GM12878 (cell line): ENCODE measurements around the gene FAR2. TPM values are rescaled to one million over a fixed set of nuclear protein-coding genes. Genes with fewer than 3 reads are reported as not detected.

Experiments
- ATAC-seq: fragments of 200-7000 bp; cut with Tn5 transposase; 3 replicates; pipeline ENCODE4 v1.9.1; 2020; ENCODE audit warnings: mild to moderate bottlenecking, moderate library complexity
- BruUV-seq: library from RNA; stranded (reverse); fragments of 400-500 nt; replicated peaks from 2 replicates; lab custom pipeline; 2021; lab: Mats Ljungman, UMichigan
- CTCF ChIA-PET: fragments of 300-600 bp; sonication (Branson Sonifier 250); formaldehyde crosslinking; extraction: SDS; loops from one replicate; lab custom pipeline; 2021; ENCODE audit warnings: inconsistent platforms; lab: Yijun Ruan, JAX
- POLR2A ChIA-PET: fragments of 350-600 bp; formaldehyde crosslinking; extraction: SDS; loops from one replicate; lab custom pipeline; 2021; ENCODE audit warnings: inconsistent platforms; lab: Charles Lee
- RAD21 ChIA-PET: fragments of 300-600 bp; sonication (Branson Sonifier 250); formaldehyde crosslinking; loops from one replicate; lab custom pipeline; 2023; ENCODE audit warnings: antibody characterized with exemption; ENCODE audit not compliant: unreplicated experiment; lab: Charles Lee
- SMC1A ChIA-PET: fragments of 300-600 bp; sonication (Branson Sonifier 250); formaldehyde crosslinking; loops from one replicate; lab custom pipeline; 2023; ENCODE audit not compliant: unreplicated experiment, uncharacterized antibody; lab: Charles Lee
- DNase-seq: peaks from one replicate; pipeline ENCODE4 v3.0.0-alpha.2; 2011; ENCODE audit warnings: low read depth, low spot score
- FAIRE-seq: peaks from 3 replicates; lab custom pipeline; 2011; peaks lifted over from hg19 to GRCh38; lab: Jason Lieb, UNC
- H2AFZ ChIP-seq: 2 replicates; pipeline ENCODE4 v1.6.0; 2011; ENCODE audit warnings: low read depth, low read length, control low read depth; ENCODE audit not compliant: control insufficient read depth
- H3K27ac ChIP-seq: 2 replicates; pipeline ENCODE4 v1.5.1; 2011; ENCODE audit warnings: control low read depth; ENCODE audit not compliant: control insufficient read depth, insufficient read depth
- H3K27me3 ChIP-seq, 2 experiments: replicated peaks in 1 of 2; 2 replicates each; pipeline versions ENCODE4 v1.6.0 to v1.6.1; 2011; ENCODE audit warnings: low read length in 1 of 2; ENCODE audit not compliant: control insufficient read depth in 2 of 2, insufficient read depth in 2 of 2
- H3K36me3 ChIP-seq, 2 experiments: 2 replicates each; pipeline ENCODE4 v1.5.1; 2011; ENCODE audit warnings: low read length in 1 of 2; ENCODE audit not compliant: control insufficient read depth in 2 of 2, insufficient read depth in 2 of 2
- H3K4me1 ChIP-seq: 2 replicates; pipeline ENCODE4 v1.6.1; 2011; ENCODE audit warnings: mild to moderate bottlenecking, low read length, moderate library complexity, mixed read lengths; ENCODE audit not compliant: control insufficient read depth, insufficient read depth
- H3K4me2 ChIP-seq: 2 replicates; pipeline ENCODE4 v1.6.0; 2011; ENCODE audit warnings: control low read depth; ENCODE audit not compliant: control insufficient read depth, insufficient read depth
- H3K4me3 ChIP-seq: fragments of 200-600 bp; sonication (generic); 2 replicates; pipeline ENCODE4 v1.5.1; 2016
- H3K79me2 ChIP-seq: 2 replicates; pipeline ENCODE4 v1.6.0; 2011; ENCODE audit warnings: low read length; ENCODE audit not compliant: control insufficient read depth, insufficient read depth
- H3K9ac ChIP-seq: 2 replicates; pipeline ENCODE4 v1.8.0; 2011; ENCODE audit warnings: low read length, control low read depth, mixed read lengths; ENCODE audit not compliant: control insufficient read depth, insufficient read depth
- H3K9me3 ChIP-seq: replicated peaks from 3 replicates; pipeline ENCODE4 v1.5.1; 2011; ENCODE audit warnings: mild to moderate bottlenecking, low read length; ENCODE audit not compliant: control insufficient read depth, insufficient read depth
- H4K20me1 ChIP-seq: 2 replicates; pipeline ENCODE4 v1.6.0; 2011; ENCODE audit not compliant: control insufficient read depth, insufficient read depth
- BMI1 ChIP-seq: fragments of 450-650 bp; IDR thresholded peaks from 2 replicates; pipeline ENCODE4 v1.6.1; 2016; ENCODE audit warnings: mild to moderate bottlenecking, moderate library complexity, borderline replicate concordance
- EP300 ChIP-seq, 2 experiments: fragments of 150-350 bp in 1 of 2; IDR thresholded peaks; 2 replicates each; pipeline ENCODE4 v1.6.1; 2011 to 2012; ENCODE audit warnings: low read depth in 2 of 2, low read length in 2 of 2, borderline replicate concordance in 1 of 2, improper control_type of control experiment in 1 of 2, inconsistent platforms in 1 of 2; ENCODE audit not compliant: control insufficient read depth in 1 of 2
- MEF2B ChIP-seq: fragments of 450-650 bp; IDR thresholded peaks from 2 replicates; pipeline ENCODE4 v1.6.1; 2018; ENCODE audit warnings: mild to moderate bottlenecking, moderate library complexity; ENCODE audit not compliant: partially characterized antibody, poor library complexity, severe bottlenecking
- SMAD1 ChIP-seq: fragments of 450-650 bp; IDR thresholded peaks from 2 replicates; pipeline ENCODE4 v1.6.1; 2018; ENCODE audit warnings: mild to moderate bottlenecking, low read depth; ENCODE audit not compliant: partially characterized antibody
- TBL1XR1 ChIP-seq: IDR thresholded peaks from 2 replicates; pipeline ENCODE4 v1.6.1; 2012; ENCODE audit warnings: low read depth, low read length, improper control_type of control experiment
- WRNIP1 ChIP-seq: IDR thresholded peaks from 2 replicates; pipeline ENCODE4 v1.6.1; 2011; ENCODE audit warnings: low read depth, low read length, improper control_type of control experiment, borderline replicate concordance
- WGBS: methylation state at CpG from one replicate; pipeline ENCODE4 v1.1.6; 2016; ENCODE audit warnings: low lambda C conversion rate; ENCODE audit not compliant: insufficient replicate concordance, insufficient coverage; ENCODE audit errors: missing lambda C conversion rate; 5-methylcytosine and 5-hydroxymethylcytosine counted together
- in situ Hi-C: fragments of 300-500 bp; cut with MboI; formaldehyde crosslinking; loops from 9 replicates; pipeline ENCODE4 v1.14.3; 2018; ENCODE audit warnings: mixed read lengths
- intact Hi-C: fragments of 100-400 bp; cut with micrococcal nuclease; formaldehyde crosslinking; loops from one replicate; pipeline ENCODE4 v1.14.2; 2022; ENCODE audit not compliant: unreplicated experiment
- polyA plus RNA-seq, 11 experiments: library from polyadenylated mRNA; depleted of rRNA in 4 of 11; unstranded in 6 of 11; stranded (reverse) in 5 of 11; fragments of >200 nt; fragmentation: Nextera tagmentation in 4 of 11; fragmentation: Illumina TruSeq in 1 of 11; extraction: Ambion mirVana in 4 of 11; extraction: Trizol in 1 of 11; gene quantifications; 1 replicate in 1 of 11; 2 replicates in 10 of 11; pipeline versions ENCODE4 v1.2.1 to v1.2.3, GENCODE V29; 2011 to 2016; ENCODE audit warnings: inconsistent platforms in 2 of 11, missing spikeins in 2 of 11, low read depth in 1 of 11
- total RNA-seq, 4 experiments: library from RNA; depleted of rRNA in 3 of 4; stranded (reverse); fragments of >200 nt in 3 of 4; fragmentation: Illumina TruSeq in 1 of 4; extraction: Trizol in 1 of 4; gene quantifications; 2 replicates each; pipeline versions ENCODE4 v1.2.1 to v1.2.3, GENCODE V29; 2013 to 2021

The FAR2 gene
- total and polyA plus RNA-seq, 10 of the 15 experiments (the other 5 are each of a cell fraction or from before 2014, with no cell fraction given) = 0.50 to 1.1 (median 0.65) TPM

GRCh38 chr12:29346769-29347421 lies 197.8 kb downstream of the FAR2 start:
- no peak overlapping the region for H3K27ac ChIP-seq
- RAD21 ChIA-PET = no interaction called here
- H3K4me1 ChIP-seq = no peaks in the 10 kb centered on the region
- no peak overlapping the region for H3K9ac ChIP-seq
- no peak overlapping the region for H3K4me3 ChIP-seq
- FAIRE-seq = no peak
- H3K36me3 ChIP-seq = peaks cover 0 to 19% of the 10 kb centered on the region in 2 experiments; a peak in 2 of 4 replicates
- POLR2A ChIA-PET = no interaction called here
- no TSS peak for BruUV-seq
- no peak overlapping the region for H2AFZ ChIP-seq
- in situ Hi-C loops (no loop called here), intact Hi-C loops (no loop called here)
- H3K4me2 ChIP-seq = no peak overlapping the region
- SMC1A ChIA-PET = interaction anchor here (1.2 to 1.9 kb wide), 3 partner anchors 9 to 17 kb away, joined by 3 to 11 read pairs (median 3); no protein-coding TSS in a partner anchor
- H4K20me1 ChIP-seq = no peaks in the 10 kb centered on the region
- ATAC-seq = no peak
- no peak for DNase-seq
- TF ChIP-seq WRNIP1 (no peak), EP300 (IDR thresholded peaks at IDR 0.05; ENCODE audit: borderline replicate concordance in 1 of 2, control insufficient read depth in 1 of 2, low read depth in 2 of 2, low read length in 2 of 2) (no peak), BMI1 (no peak)
- no peaks in the 10 kb centered on the region for H3K79me2 ChIP-seq
- 96% methylated on average over 3 of the region's 3 CpGs for WGBS
- no peaks in the 10 kb centered on the region for H3K27me3 ChIP-seq
- CTCF ChIA-PET = interaction anchor here (1.1 kb wide), 2 partner anchors 29 to 81 kb away, joined by 3 to 4 read pairs; no protein-coding TSS in a partner anchor
- H3K9me3 ChIP-seq = no peaks in the 10 kb centered on the region

GRCh38 chr12:29350080-29350479 lies 201.0 kb downstream of the FAR2 start:
- no peak overlapping the region for H3K4me2 ChIP-seq
- H2AFZ ChIP-seq = no peak overlapping the region
- intact Hi-C loops (no loop called here), in situ Hi-C loops (no loop called here)
- no peaks in the 10 kb centered on the region for H4K20me1 ChIP-seq
- peaks cover 0 to 11% of the 10 kb centered on the region in 2 experiments; a peak in 1 of 4 replicates for H3K36me3 ChIP-seq
- H3K9me3 ChIP-seq = no peaks in the 10 kb centered on the region
- DNase-seq (no peak), ATAC-seq (no peak), FAIRE-seq (no peak)
- SMC1A ChIA-PET = no interaction called here
- no peaks in the 10 kb centered on the region for H3K27me3 ChIP-seq
- POLR2A ChIA-PET = no interaction called here
- TF ChIP-seq TBL1XR1 (no peak), SMAD1 (peak; percentile 39), MEF2B (no peak)
- H3K4me3 ChIP-seq = no peak overlapping the region
- RAD21 ChIA-PET = no interaction called here
- H3K9ac ChIP-seq = no peak overlapping the region
- no peak overlapping the region for H3K27ac ChIP-seq
- no TSS peak for BruUV-seq
- H3K4me1 ChIP-seq = no peaks in the 10 kb centered on the region
- CTCF ChIA-PET = no interaction called here
- H3K79me2 ChIP-seq = no peaks in the 10 kb centered on the region
